ENCODE measurements around the gene C16orf82.

- TF ChIP-seq POU2F2 (IDR thresholded peaks at IDR 0.05; ENCODE audit: low read depth, low read length) = no peak
- TF ChIP-seq POLR2A (IDR thresholded peaks at IDR 0.05; ENCODE audit: low read depth, low read length) = no peak
- TF ChIP-seq POLR2AphosphoS5 (IDR thresholded peaks at IDR 0.05; ENCODE audit: low read depth, low read length) = no peak
These were observed 42.7 kb upstream of the C16orf82 start for GRCh38 chr16:27024010-27024409.

Data from GM12891 (cell line).